ENCODE data around the gene DERA.

DERA gene

GRCh38 chr12:15982921-15983320 is 71.8 kb downstream of the DERA start:
- Histone ChIP-seq H3K27me3 (ENCODE audit: insufficient read depth, low read length) (no peaks in the 10 kb centered on the region), H3K4me3 (ENCODE audit: low read length) (no peak overlapping the region), H3K4me1 (ENCODE audit: insufficient read depth, low read length) (no peaks in the 10 kb centered on the region), H2AFZ (ENCODE audit: low read depth, low read length) (no peak overlapping the region), H3K36me3 (ENCODE audit: insufficient read depth, low read length) (peaks cover 12% of the 10 kb centered on the region), H3K9me3 (ENCODE audit: low read length) (no peaks in the 10 kb centered on the region)

GRCh38 chr12:15984097-15984800 is 73.1 kb downstream of the DERA start:
- Histone ChIP-seq H2AFZ (ENCODE audit: low read depth, low read length) (no peak overlapping the region), H3K36me3 (ENCODE audit: insufficient read depth, low read length) (peaks cover 22% of the 10 kb centered on the region), H3K4me1 (ENCODE audit: insufficient read depth, low read length) (no peaks in the 10 kb centered on the region), H3K4me3 (ENCODE audit: low read length) (no peak overlapping the region), H3K27me3 (ENCODE audit: insufficient read depth, low read length) (no peaks in the 10 kb centered on the region), H3K9me3 (ENCODE audit: low read length) (peaks cover 2% of the 10 kb centered on the region)

DNA sequence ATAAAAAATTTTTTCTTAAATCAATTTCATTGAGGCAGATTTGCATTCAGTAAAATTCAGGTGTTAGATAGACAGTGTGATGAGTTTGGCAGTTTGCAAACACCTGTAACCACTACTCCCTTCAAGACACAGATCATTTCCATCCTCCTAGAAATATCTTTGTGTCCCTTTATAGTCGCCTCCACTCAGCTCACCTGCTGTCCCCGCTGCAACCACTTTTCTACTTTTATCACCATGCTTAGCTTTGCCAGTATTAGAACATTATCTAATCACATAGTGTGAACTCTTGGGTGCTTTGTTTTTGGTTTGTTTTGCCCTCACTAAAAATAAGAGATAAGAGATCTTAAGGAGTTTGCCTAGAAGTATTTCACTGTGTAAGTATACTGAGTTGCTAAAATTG is 73.8 kb downstream of the DERA start:
- H3K4me3 ChIP-seq (ENCODE audit: low read length): no peak overlapping the region
- H3K27me3 ChIP-seq (ENCODE audit: insufficient read depth, low read length): no peaks in the 10 kb centered on the region
- no peak overlapping the region for H2AFZ ChIP-seq (ENCODE audit: low read depth, low read length)
- no peaks in the 10 kb centered on the region for H3K4me1 ChIP-seq (ENCODE audit: insufficient read depth, low read length)
- peaks cover 2% of the 10 kb centered on the region for H3K9me3 ChIP-seq (ENCODE audit: low read length)
- H3K36me3 ChIP-seq (ENCODE audit: insufficient read depth, low read length): peaks cover 22% of the 10 kb centered on the region

GRCh38 chr12:15987696-15988095 is 76.6 kb downstream of the DERA start:
- no peaks in the 10 kb centered on the region for H3K27me3 ChIP-seq (ENCODE audit: insufficient read depth, low read length)
- no peaks in the 10 kb centered on the region for H3K4me1 ChIP-seq (ENCODE audit: insufficient read depth, low read length)
- H3K9me3 ChIP-seq (ENCODE audit: low read length): peaks cover 2% of the 10 kb centered on the region
- H2AFZ ChIP-seq (ENCODE audit: low read depth, low read length): no peak overlapping the region
- H3K36me3 ChIP-seq (ENCODE audit: insufficient read depth, low read length): peaks cover 22% of the 10 kb centered on the region
- H3K4me3 ChIP-seq (ENCODE audit: low read length): no peak overlapping the region

DNA sequence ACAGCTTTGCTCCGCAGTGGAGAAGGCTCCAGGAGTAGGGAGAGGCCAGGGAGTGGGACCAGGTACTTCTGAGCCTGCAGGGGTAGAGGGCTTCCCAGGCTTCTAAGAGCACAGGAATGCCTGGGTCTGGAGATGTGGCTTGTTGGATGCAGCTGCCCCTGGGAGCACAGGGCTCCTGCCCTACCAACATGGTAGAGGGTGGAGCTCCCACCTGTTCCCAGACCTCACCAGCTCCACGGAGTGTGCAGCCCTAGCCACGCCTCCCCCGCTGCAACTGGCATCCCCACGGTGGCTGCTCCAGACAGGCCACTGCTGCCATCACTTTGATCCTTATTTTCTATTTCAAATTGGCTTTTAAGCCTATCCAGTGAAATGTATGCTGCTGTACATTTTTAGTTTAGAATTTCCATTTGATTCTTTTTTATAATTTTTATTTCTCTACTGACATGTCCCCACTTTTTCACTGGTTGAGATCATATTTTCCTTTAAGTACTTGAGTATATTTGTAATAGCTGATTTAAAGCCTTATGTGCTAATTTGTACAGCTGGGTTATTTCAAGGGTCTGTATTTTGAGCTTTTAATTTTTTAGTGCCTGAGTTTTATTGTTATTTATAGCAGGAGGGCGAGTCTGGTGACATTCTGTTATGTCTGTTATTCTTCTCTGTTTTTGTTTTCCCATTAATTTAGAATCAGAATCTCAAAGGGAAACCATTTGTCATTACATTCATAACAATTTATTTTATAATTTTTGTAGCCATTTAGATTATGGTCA is 78.0 kb downstream of the DERA start:
- Histone ChIP-seq H2AFZ (ENCODE audit: low read depth, low read length) (no peak overlapping the region), H3K36me3 (ENCODE audit: insufficient read depth, low read length) (peaks cover 16% of the 10 kb centered on the region), H3K4me1 (ENCODE audit: insufficient read depth, low read length) (no peaks in the 10 kb centered on the region), H3K27me3 (ENCODE audit: insufficient read depth, low read length) (no peaks in the 10 kb centered on the region), H3K4me3 (ENCODE audit: low read length) (no peak overlapping the region), H3K9me3 (ENCODE audit: low read length) (peaks cover 2% of the 10 kb centered on the region)

GRCh38 chr12:15995801-15996200 is 84.7 kb downstream of the DERA start:
- H3K27me3 ChIP-seq (ENCODE audit: insufficient read depth, low read length): no peaks in the 10 kb centered on the region
- H3K4me3 ChIP-seq (ENCODE audit: low read length): no peak overlapping the region
- H3K4me1 ChIP-seq (ENCODE audit: insufficient read depth, low read length): no peaks in the 10 kb centered on the region
- no peaks in the 10 kb centered on the region for H3K9me3 ChIP-seq (ENCODE audit: low read length)
- no peaks in the 10 kb centered on the region for H3K36me3 ChIP-seq (ENCODE audit: insufficient read depth, low read length)
- no peak overlapping the region for H2AFZ ChIP-seq (ENCODE audit: low read depth, low read length)

DNA sequence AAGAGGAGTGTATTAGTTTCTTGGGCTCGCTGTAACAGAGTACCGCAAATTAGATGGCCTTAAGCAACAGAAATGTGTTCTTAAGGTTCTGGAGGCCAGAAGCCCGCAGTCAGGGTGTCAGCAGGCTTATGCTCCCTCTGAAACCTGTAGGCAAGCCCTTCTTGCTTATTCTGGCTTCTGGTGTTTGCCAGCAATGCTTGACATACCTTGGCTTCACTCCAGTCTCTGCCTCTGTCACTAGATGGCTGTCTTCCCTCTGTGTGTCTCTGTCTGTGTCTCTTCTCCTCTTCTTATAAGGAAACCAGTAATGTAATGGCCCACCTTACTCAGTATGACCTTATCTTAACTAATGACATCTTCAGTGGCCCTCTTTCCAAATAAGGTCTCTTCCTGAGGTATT is 85.1 kb downstream of the DERA start:
- no peaks in the 10 kb centered on the region for H3K4me1 ChIP-seq (ENCODE audit: insufficient read depth, low read length)
- H3K36me3 ChIP-seq (ENCODE audit: insufficient read depth, low read length): no peaks in the 10 kb centered on the region
- H3K27me3 ChIP-seq (ENCODE audit: insufficient read depth, low read length): no peaks in the 10 kb centered on the region
- H2AFZ ChIP-seq (ENCODE audit: low read depth, low read length): no peak overlapping the region
- no peak overlapping the region for H3K4me3 ChIP-seq (ENCODE audit: low read length)
- no peaks in the 10 kb centered on the region for H3K9me3 ChIP-seq (ENCODE audit: low read length)

GRCh38 chr12:15996948-15997347 is 85.8 kb downstream of the DERA start:
- no peaks in the 10 kb centered on the region for H3K4me1 ChIP-seq (ENCODE audit: insufficient read depth, low read length)
- H3K27me3 ChIP-seq (ENCODE audit: insufficient read depth, low read length): no peaks in the 10 kb centered on the region
- no peak overlapping the region for H3K4me3 ChIP-seq (ENCODE audit: low read length)
- H3K9me3 ChIP-seq (ENCODE audit: low read length): no peaks in the 10 kb centered on the region
- no peak overlapping the region for H2AFZ ChIP-seq (ENCODE audit: low read depth, low read length)
- no peaks in the 10 kb centered on the region for H3K36me3 ChIP-seq (ENCODE audit: insufficient read depth, low read length)

DNA sequence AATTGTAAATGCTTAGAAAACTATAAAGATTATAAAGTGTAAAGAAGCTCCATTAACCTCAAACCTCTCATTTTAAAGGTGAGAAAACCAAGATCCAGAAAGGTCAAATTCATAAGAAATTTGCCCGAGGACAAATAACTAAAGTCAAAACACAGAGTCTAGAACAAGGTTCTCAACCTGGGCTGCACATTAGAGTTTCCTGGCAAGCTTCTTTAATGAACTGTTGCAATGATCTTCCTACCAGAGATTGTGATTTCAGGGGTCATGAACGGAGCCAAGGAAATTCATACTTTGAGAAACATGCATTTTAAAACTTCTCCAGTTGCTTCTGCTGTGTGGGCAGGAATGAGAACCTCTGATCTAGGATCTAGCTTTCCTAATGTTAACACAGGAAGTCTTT is 86.8 kb downstream of the DERA start:
- Histone ChIP-seq H3K27me3 (ENCODE audit: insufficient read depth, low read length) (no peaks in the 10 kb centered on the region), H3K4me3 (ENCODE audit: low read length) (no peak overlapping the region), H3K36me3 (ENCODE audit: insufficient read depth, low read length) (no peaks in the 10 kb centered on the region), H2AFZ (ENCODE audit: low read depth, low read length) (no peak overlapping the region), H3K9me3 (ENCODE audit: low read length) (no peaks in the 10 kb centered on the region), H3K4me1 (ENCODE audit: insufficient read depth, low read length) (no peaks in the 10 kb centered on the region)

DNA sequence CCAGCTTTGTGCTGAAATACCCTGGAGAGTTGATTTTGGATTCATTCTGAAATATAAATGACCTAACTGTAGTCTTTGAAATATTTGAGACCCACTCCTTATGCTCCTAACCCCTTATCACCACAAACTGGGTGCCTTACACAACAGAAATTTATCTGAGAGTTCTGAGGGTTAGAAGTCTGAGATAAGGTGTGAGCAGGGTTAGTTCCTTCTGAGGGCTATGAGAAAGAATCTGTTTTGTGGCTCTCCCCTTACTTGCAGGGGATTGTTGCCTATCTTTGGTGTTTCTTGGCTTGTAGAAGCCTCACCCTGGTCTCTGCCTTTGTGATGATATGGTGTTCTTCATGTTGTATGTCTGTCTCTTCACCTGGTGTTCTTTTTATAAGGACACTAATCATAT is 91.7 kb downstream of the DERA start:
- H2AFZ ChIP-seq (ENCODE audit: low read depth, low read length): no peak overlapping the region
- H3K27me3 ChIP-seq (ENCODE audit: insufficient read depth, low read length): no peaks in the 10 kb centered on the region
- no peaks in the 10 kb centered on the region for H3K4me1 ChIP-seq (ENCODE audit: insufficient read depth, low read length)
- H3K36me3 ChIP-seq (ENCODE audit: insufficient read depth, low read length): peaks cover 7% of the 10 kb centered on the region
- H3K9me3 ChIP-seq (ENCODE audit: low read length): no peaks in the 10 kb centered on the region
- no peak overlapping the region for H3K4me3 ChIP-seq (ENCODE audit: low read length)

GRCh38 chr12:16003460-16003859 is 92.3 kb downstream of the DERA start:
- no peak overlapping the region for H3K4me3 ChIP-seq (ENCODE audit: low read length)
- no peak overlapping the region for H2AFZ ChIP-seq (ENCODE audit: low read depth, low read length)

DNA sequence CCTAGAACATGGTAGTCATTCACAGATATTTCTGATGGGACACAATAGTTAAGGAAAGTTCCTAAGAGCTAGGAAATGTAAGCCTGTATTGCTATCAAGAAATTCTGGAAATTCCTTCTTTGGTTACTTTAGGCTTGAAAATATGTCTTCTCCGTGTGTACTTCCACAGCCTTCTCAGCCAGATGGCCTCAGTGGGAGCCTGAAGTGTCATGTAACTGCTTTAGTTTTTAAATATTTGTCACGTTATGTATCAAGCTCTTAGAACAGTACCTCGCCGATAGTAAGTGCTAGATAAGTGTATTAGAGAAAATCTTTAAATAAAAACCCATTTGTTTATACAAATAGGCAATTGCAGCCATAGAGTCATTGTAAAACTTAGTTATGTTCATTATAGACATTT is 95.6 kb downstream of the DERA start:
- no peak overlapping the region for H3K4me3 ChIP-seq (ENCODE audit: low read length)
- peaks cover 7% of the 10 kb centered on the region for H3K36me3 ChIP-seq (ENCODE audit: insufficient read depth, low read length)
- no peaks in the 10 kb centered on the region for H3K27me3 ChIP-seq (ENCODE audit: insufficient read depth, low read length)
- H3K9me3 ChIP-seq (ENCODE audit: low read length): no peaks in the 10 kb centered on the region
- no peak overlapping the region for H2AFZ ChIP-seq (ENCODE audit: low read depth, low read length)
- H3K4me1 ChIP-seq (ENCODE audit: insufficient read depth, low read length): no peaks in the 10 kb centered on the region

More at GRCh38 chr12:16003460-16003859, 92.3 kb downstream of the DERA start:
- no peaks in the 10 kb centered on the region for H3K9me3 ChIP-seq (ENCODE audit: low read length)
- H3K27me3 ChIP-seq (ENCODE audit: insufficient read depth, low read length): no peaks in the 10 kb centered on the region
- H3K36me3 ChIP-seq (ENCODE audit: insufficient read depth, low read length): peaks cover 7% of the 10 kb centered on the region
- no peaks in the 10 kb centered on the region for H3K4me1 ChIP-seq (ENCODE audit: insufficient read depth, low read length)

GRCh38 chr12:16008421-16008824 is 97.3 kb downstream of the DERA start:
- Histone ChIP-seq H3K9me3 (ENCODE audit: low read length) (no peaks in the 10 kb centered on the region), H3K27me3 (ENCODE audit: insufficient read depth, low read length) (no peaks in the 10 kb centered on the region), H3K4me3 (ENCODE audit: low read length) (no peak overlapping the region), H3K36me3 (ENCODE audit: insufficient read depth, low read length) (peaks cover 7% of the 10 kb centered on the region), H3K4me1 (ENCODE audit: insufficient read depth, low read length) (no peaks in the 10 kb centered on the region), H2AFZ (ENCODE audit: low read depth, low read length) (no peak overlapping the region)

Measured in neuron (in vitro differentiated cells).